ENCODE results near the gene FAM193A. TPM values are rescaled to one million over a fixed set of nuclear protein-coding genes. Genes with fewer than 3 reads are reported as not detected.
"Not testable (repeated sequence)": the region's sequence is repeated elsewhere in the genome, so short reads cannot be mapped to it uniquely, and the experiment has no call there.

The FAM193A gene
- total RNA-seq, 1 donor from 2014 or later: 15.2 TPM

DNA sequence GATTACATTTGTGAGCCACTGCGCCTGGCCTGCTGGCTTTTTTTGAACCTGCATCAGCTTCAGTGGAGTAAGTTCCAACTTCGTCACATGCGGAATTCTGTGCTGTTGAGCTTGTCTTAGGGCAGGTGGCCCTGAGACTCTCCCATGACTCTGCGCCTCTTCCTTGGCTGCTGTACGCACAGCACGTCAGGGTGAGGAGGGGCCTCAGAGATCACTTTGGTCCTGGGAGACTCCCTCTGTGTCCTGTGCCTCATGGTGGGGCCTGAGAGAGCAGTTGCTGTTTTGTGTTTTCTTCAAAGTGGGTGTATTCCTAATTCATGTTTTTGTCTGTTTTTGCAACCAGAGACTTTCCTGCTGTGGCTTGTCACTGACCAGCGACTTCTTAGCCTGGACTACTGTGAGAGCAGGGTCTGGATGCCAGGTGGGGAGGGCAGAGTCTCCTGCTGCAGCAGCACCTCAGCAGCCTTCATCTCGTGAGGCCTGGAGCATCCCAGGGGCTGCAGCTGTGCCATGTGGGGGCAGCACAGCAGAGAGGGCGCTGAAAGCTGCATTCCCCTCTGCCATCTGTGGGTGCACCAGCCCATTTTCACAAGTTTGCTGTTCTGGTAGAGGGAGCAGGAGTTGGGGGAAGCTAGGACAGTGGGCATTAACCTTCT is 111.8 kb downstream of the FAM193A start:
- no peak for DNase-seq (ENCODE audit: low read depth)

DNA sequence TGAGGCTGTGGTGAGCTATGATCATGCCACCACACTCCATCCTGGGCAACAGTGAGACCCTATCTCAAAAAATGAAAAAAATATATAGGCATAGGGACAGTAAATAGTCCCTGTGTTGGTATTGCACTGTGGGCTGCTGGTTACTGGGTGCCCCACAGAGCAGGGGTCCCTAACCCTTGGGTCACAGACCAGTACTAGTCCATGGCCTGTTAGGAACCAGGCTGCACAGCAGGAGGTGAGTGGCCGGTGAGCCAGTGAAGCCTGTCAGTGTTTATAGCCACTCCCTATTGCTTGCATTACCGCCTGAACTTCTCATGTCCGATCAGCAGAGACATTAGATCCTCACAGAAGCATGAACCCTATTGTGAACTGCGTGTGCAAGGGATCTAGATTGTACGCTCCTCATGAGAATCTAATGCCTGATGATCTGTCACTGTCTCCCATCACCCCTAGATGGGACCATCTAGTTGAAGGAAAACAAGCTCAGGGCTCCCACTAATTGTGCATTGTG is 113.2 kb downstream of the FAM193A start:
- DNase-seq (ENCODE audit: low read depth): no peak

DNA sequence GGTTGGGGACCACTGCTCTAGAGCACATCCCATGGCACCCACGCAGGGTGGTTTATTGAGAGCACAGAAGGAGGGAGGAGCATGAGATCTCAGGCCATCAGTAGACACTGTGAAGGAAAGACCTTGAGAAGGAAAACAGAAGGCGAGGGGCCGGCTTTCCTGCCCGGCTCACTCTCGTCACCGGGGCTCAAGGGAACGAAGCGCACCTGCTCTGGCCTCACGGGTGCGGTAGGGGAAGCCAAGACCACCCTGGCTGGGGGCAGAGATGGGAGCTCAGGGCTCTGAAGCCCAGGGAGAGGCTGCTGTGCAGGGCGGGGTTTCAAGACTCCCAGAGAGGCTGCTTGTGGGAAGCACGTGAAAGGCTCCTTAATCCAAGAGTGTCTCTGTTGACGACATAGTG is 113.8 kb downstream of the FAM193A start:
- no peak for DNase-seq (ENCODE audit: low read depth)

DNA sequence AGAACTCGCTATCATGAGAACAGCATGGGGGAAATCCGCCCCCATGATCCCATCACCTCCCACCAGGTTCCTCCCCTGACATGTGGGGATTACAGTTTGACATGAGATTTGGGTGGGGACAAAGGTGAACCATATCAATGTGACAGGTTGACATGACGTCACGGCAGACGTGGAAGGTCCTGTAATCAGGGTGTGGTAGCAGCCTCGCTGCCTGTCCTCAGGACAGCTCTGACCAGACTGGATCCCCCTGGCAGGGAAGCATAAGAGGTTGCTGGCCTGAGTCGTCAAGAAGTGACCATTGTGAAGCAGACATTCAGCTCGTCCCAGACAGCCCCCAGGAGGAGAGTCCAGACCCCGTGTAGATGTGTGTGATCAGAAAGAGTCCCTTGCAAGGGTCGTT is 115.1 kb downstream of the FAM193A start:
- no peak for DNase-seq (ENCODE audit: low read depth)

DNA sequence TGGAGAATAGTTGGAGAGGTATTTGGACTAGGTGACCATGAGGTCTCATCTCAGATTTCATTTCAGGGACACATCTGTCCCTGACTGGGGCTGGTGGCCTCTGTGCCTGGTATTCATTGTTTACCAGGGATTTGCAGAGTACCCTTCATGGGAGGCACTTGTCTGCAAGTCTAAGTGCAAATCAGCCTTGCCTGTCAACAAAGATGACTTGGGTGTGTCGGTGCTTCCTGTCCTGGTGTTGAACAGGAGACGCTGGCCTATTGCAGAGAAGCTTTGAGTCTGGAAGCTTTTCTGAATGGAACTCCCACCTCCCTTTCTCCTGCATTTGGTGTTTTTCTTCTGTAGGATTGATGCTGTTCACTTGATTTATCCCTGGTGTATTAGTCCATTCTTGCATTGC is 115.6 kb downstream of the FAM193A start:
- DNase-seq (ENCODE audit: low read depth): no peak

DNA sequence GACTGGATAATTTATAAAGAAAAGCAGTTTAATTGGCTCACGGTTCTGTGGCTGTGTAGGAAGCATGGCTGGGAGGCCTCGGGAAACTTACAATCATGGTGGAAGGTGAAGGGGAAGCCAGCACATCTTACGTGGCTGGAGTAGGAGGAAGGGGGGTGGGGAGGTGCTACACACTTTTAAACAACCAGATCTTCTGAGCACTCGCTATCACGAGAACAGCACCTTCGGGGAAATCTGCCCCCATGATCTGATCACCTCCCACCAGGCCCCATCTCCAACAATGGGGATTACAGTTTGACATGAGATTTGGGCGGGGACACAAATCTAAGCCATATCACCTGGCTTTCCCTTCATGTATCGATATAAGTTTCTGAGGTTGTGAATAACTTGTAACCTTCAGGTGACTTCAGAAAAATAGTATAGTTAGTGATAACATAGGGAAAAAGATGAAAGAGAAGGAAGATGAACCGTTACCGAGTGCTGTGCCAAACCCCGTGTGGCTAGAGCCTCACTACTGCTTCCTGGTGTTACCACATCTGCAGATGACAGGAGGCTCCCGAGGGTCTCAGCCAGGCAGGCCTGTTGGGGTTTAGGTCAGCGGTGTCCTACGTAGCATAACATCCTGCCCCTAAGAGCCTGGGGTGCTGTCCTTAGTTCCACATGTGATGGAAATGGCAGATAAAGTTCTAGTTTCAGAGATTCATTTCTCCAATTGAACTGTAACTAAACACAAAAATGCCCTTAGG is 116.1 kb downstream of the FAM193A start:
- no peak for DNase-seq (ENCODE audit: low read depth)

DNA sequence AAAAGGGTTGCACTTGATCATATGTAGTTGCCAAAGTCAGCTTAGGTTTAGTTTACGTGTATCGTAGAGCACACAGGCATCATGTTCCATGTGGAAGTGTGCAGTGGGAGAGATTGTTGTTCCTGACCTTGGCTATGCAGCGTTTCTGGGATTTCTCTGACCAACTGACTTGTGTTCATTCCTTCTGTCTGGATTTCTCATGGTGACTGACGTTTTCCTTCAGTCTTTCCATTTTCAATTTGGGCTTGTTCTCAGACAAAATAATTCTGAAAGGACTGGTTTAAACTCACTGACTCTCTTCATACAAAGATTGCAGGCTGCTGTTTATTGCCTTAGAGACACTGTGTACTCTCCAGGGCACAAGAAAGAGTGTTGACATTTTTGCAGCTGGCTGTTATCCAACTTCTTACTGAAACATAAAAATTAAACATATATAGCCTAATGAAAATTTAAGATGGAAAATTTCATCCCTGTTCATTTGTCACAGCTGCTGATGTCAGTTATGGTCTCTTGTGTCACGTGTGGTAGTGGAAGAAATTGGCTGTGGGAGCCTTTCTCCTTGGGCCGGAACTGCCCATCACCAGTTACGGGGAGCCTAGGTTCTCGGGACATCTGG is 124.3 kb downstream of the FAM193A start:
- peak; percentile 37 for DNase-seq (ENCODE audit: low read depth)

DNA sequence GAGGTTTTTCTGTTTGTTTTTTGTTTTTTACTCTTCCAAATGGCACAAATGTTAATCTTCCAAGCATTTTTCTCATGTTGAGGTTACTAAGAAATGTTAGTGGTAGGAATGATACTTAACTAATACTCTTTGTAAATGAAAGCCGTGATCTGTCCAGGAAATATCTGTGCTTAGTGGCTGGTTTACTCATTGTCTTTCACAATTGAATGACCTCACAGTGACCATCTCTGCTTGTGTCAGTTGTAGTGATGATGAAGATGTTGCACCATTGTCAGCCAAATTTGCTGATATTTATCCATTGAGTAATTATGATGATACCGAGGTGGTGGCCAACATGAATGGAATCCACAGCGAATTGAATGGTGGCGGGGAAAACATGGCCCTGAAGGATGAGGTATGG is 126.2 kb downstream of the FAM193A start:
- peak; percentile 37 for DNase-seq (ENCODE audit: low read depth)

DNA sequence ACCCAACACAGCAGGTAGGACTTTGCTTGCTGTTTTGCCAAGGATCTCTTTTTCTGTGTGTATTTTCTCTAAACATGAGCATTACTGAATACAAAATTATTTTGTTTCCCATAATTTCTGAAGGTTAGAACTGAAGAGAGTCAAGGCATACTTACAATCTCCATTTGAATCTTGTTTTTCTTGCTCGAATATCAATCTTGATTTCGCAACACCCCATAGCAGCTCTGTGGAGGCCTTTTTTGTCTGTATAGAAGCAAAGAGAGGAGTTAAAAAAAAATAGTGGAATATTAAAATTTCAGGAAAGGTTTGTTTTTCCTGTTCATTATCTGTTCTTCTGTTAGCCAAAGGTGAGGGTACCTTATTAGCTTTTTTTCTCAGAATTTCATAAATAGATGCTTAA is 126.8 kb downstream of the FAM193A start:
- no peak for DNase-seq (ENCODE audit: low read depth)

DNA sequence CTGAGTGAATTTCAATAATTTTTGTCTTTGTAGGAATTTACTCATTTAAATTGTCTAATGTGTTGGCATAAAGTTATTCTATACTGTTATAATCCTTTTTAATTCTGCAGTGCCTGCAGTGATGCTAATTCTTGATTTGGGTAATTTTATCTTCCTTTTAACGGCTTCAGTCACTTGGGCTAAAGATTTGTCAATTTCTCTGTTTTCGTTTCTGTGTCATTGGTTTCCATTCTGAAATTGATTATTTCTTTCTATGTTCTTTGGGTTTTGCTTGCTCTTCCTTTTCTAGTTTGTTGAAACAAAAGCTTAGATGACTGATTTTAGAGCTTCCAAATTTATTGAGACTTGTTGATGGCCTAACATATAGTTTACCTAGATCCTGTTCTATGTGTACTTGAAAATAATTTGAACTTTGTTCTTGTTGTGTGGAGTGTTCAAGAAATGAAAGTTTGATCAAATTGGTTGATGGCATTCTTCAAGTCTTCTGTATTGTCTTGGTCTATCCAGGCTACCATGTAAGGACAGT is 130.3 kb downstream of the FAM193A start:
- no peak for DNase-seq (ENCODE audit: low read depth)

DNA sequence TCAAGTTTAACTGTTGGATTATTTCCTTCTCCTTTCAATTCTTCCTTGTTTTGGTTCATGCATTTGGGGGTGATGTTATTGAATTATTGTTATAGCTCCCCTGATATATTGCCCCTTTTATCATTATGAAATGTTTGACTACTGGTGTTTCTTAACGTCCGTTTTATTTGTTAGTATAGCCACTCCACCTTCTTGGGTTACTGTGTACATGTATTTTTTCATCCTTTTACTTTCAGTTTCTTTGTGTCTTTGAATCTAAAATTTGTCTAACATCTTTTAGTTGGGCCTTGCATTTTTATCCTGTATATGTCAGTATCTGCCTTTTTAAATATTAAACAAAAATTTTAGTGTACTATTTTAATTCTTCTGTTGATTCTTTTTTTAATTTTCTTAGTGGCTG is 131.0 kb downstream of the FAM193A start:
- no peak for DNase-seq (ENCODE audit: low read depth)

DNA sequence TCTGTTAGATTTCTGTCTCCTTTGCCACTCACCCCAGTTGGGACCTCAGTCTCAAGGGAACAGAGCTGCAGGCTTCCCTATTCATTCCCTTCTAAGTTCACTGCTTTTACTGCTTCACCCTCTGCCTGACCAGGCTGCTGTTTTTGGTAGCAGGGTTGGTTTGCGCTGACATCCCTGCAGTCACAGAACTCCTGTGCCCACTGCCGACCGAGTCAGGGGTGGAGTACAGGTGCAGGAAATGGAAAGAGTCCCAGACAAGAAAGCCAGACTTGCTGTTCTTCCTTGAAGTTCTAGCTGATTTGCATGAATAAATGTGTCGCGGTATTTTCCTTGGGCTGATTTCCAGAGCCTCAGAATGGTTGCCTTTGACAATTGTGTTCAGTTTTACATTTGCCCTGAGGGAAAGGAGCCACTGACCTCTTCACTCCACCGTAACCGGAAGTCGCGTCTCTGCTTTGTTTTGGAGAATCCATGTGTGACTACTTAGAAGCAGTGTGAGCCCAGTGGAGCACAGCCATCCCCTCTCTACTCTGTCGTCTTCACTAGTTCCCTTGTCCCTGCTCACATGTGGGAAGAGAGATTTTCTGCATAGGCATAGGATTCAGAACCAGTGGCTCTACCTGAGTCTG is 134.9 kb downstream of the FAM193A start:
- no peak for DNase-seq (ENCODE audit: low read depth)

DNA sequence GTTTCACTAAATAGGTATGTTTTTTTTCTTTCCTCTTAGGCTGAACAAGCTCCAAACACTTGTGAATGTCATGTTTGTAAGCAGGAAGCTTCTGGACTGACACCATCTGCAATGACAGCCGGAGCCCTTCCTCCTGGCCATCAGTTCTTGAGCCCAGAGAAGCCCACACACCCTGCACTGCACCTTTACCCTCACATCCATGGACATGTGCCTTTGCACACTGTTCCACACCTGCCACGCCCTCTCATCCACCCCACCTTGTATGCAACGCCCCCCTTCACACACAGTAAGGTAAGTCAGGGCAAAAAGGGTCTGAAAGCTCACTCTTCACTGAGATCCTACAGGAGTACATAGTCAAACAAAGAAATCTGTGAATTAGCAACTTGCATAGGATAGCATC is 135.6 kb downstream of the FAM193A start:
- DNase-seq (ENCODE audit: low read depth): no peak

DNA sequence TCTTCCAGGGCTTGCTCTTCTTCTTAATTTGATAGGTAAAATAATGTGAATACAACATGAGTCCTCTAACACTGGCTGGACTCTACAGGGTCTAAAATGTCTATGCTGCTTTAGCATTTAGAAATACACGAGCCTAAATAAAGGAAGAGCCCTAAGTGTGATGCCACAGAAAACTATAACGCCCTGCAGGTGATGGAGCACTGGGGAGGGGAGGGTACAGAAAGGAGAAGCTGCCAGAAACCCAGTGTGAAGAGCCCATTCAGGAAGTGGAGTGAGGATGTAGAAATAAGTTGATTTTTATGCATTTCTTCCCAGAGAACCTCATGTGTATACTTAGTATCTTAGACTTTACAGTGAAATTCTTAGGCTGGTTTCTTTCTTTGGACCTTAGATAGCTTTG is 136.3 kb downstream of the FAM193A start:
- no peak for DNase-seq (ENCODE audit: low read depth)

DNA sequence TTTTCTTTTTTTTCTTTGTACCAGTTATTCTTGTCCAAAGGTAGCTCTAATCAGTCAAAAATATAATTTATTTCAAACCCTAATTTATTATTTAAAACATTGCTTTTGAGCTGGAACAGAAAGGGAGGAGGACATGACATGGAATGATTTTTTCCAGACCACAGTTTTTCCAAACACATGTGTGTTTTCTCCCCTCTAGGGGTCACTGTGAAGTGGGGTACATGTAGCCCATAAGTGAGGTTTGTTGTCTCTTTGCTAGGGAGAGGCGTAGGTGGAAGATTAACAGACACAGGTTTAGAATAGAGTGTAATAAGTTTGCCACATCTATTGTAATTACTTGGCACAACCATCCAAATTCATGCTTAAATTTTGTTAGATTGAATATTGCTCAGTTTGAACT is 136.7 kb downstream of the FAM193A start:
- no peak for DNase-seq (ENCODE audit: low read depth)

DNA sequence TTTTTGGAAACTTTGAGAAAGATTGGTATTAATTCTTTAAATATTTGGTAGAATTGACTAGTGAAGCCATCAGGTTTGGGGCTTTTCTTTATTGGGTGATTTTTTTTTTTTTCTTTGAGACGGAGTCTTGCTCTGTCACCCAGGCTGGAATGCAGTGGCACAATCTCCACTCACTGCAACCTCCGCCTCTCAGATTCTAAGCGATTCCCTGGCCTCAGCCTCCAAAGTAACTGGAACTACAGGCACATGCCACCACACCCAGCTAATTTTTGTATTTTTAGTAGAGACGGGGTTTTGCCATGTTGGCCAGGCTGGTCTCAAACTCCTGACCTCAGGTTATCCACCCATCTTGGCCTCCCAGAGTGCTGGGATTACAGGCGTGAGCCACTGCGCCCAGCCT is 143.3 kb downstream of the FAM193A start:
- not testable (repeated sequence) for DNase-seq (ENCODE audit: low read depth)

DNA sequence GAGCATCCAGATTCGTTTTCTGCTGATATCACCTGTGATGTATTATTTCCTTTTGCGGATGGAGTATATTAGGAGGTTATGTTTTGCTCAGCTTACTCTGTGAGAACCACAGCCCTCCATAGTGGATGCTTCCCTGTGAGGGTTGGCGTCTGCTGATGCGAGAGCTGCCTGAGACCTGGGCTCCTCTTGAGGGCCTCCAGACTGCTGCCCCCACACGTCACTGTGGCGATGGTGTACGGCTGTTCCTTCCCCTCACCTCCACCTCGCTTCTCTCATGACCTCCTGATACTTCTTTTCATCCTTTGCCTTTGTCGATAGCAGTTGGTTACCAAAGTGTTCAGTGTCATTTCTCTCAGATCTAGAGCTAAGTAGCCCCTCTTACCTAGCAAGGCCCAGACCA is 148.0 kb downstream of the FAM193A start:
- no peak for DNase-seq (ENCODE audit: low read depth)

DNA sequence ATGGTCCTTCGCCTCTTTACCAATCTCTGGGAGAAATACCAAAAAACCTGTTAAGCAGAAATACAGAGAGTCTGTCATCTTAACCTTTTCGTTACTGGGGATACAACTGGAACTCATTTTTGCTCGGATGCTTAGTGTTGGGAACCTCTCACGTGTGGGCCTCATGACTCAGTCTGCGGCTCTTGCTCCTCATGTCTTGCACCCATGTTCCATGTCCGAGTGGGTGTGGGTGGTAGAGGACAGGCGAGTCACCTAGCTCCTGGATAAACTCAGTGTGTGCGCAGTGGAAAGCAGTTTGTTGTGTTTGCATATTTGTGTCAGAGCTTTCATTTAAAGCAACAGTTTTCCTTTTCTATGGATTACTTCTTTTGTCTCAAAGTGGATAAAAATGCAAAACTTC is 149.1 kb downstream of the FAM193A start:
- DNase-seq (ENCODE audit: low read depth): no peak

DNA sequence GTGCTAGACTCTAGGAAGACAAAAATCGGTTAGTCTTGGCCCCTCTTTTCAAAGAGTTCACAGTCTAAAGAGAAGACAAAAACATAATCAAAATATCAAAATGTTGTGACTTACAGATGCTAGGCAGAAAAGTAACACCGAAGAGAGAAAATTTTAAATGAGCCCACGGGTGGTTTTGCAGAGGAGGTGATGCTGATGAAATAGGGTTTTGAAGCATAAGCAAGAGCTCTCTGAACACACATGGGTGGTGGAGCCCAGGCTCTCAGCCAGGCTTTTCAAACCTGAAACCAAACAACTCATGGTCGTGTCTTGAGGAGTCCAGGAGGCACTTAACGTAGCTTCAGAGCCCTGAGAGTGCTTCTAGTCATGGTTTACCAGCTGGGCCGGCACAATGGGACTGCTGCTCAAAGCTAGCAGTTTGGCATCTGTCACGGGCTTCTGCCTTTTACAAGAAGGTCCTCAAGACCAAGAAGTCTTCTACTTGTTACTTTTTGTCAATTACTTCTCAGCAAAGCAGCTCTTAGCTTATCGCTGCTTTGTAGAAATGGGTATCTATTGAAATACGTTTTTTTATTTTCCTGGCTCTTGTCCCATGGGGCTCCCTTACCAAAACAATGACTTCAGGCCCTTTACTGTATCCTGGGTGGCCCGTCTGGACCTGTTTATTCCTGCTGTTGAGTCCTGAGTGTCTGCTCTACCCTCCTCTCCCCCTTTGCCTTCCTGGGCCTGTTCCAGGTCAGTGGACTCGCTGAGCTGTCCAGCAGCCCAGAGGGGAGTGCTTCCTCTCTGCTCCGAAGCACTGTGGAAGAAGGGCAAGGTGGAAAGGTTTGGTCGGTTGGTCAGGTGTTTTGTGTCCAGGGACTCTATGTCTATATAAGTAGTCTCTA is 150.2 kb downstream of the FAM193A start:
- DNase-seq (ENCODE audit: low read depth): no peak

DNA sequence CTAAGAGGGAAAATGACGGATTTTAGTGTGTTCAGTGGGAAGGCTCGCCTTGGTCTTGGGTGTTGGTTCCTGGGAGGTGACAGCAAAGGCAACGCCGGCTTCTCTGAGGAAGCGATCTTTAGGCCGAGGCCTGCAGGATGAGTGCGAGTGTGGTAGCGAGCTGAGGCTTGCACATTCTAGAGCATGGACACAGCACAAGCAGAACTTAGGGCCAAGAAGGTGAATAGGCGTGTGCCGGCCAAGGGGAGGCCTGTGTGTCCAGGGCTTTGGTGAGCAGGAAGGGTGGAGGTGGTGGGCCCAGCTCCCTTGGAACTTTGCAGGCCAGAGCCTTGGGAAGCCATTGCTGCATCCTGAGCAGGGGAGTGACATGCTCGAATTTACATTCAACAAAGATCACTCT is 151.8 kb downstream of the FAM193A start:
- no peak for DNase-seq (ENCODE audit: low read depth)

DNA sequence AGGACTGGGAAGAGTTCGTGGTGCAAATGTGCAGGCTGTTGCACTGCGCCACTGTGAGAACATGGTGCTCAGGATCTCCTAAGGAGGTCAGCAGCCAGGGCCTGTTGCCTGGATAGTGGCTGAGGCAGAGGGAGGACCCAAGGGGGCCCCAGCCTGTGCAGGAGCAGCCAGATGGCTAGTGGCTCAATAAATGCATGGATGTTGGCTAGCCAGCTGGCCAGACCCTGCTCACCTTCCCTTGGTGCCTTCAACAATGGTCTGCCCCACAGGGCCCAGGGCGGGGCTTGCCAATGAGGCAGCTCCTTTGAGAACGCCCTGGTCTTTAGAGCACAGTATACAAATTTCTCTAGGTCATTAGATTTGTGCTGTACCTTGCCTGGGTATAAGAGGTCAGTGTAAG is 152.2 kb downstream of the FAM193A start:
- no peak for DNase-seq (ENCODE audit: low read depth)
